Measurements from ENCODE around the gene GRIK4. TPM values are rescaled to one million over a fixed set of nuclear protein-coding genes. Genes with fewer than 3 reads are reported as not detected.
A peak's percentile ranks its signal among the peaks of the same experiment; 100 is the strongest.
"Not testable (repeated sequence)": the region's sequence is repeated elsewhere in the genome, so short reads cannot be mapped to it uniquely, and the experiment has no call there.

GRIK4 gene
- polyA plus RNA-seq, 1 donor from 2014 or later: 3.4 TPM

- Histone ChIP-seq H3K4me3 (ENCODE audit: low read length) (no peak overlapping the region), H3K9me2 (ENCODE audit: insufficient read depth, low read length) (no peaks in the 10 kb centered on the region), H3K27ac (ENCODE audit: low read length) (no peak overlapping the region), H3K9ac (ENCODE audit: low read length) (no peak overlapping the region), H3K9me3 (ENCODE audit: low read length) (no peaks in the 10 kb centered on the region), H3K27me3 (ENCODE audit: insufficient read depth, low read depth, low read length) (no peaks in the 10 kb centered on the region), H3K36me3 (ENCODE audit: insufficient read depth, low read length) (no peaks in the 10 kb centered on the region), H4K20me1 (ENCODE audit: insufficient read depth) (no peaks in the 10 kb centered on the region), H3F3A (ENCODE audit: insufficient read depth, low read length, poor library complexity, severe bottlenecking) (no peaks in the 10 kb centered on the region), H3K4me2 (ENCODE audit: low read length) (no peak overlapping the region), H2AFZ (ENCODE audit: low read depth, low read length) (no peak overlapping the region), H3K79me2 (replicated peaks; ENCODE audit: insufficient read depth, low read length) (no peaks in the 10 kb centered on the region)
- TF ChIP-seq REST (IDR thresholded peaks at IDR 0.05; ENCODE audit: borderline replicate concordance): no peak
- no peak for TF ChIP-seq EZH2 (IDR thresholded peaks at IDR 0.05; ENCODE audit: borderline replicate concordance, insufficient read depth, low read length, poor library complexity, severe bottlenecking)
- no peak for TF ChIP-seq EP300 (conservative IDR thresholded peaks at IDR 0.05; ENCODE audit: poor library complexity, severe bottlenecking)
- TF ChIP-seq SMC3 (conservative IDR thresholded peaks at IDR 0.05; ENCODE audit: poor library complexity): no peak
- TF ChIP-seq CTCF (IDR thresholded peaks at IDR 0.05; ENCODE audit: poor library complexity, severe bottlenecking): no peak
- TF ChIP-seq POLR2AphosphoS5 (IDR thresholded peaks at IDR 0.05): no peak
- TF ChIP-seq MXI1 (conservative IDR thresholded peaks at IDR 0.05; ENCODE audit: poor library complexity, severe bottlenecking): no peak
- TF ChIP-seq RAD21 (conservative IDR thresholded peaks at IDR 0.05): no peak
- no peak for TF ChIP-seq TAF1 (IDR thresholded peaks at IDR 0.05; ENCODE audit: low read depth)
Measured at GRCh38 chr11:120581313-120581712, 69.8 kb downstream of the GRIK4 start.

- H2AFZ ChIP-seq (ENCODE audit: low read depth, low read length); H3K4me2 ChIP-seq (ENCODE audit: low read length); H3K79me2 ChIP-seq (replicated peaks; ENCODE audit: insufficient read depth, low read length); H3K9me2 ChIP-seq (ENCODE audit: insufficient read depth, low read length); H3K9me3 ChIP-seq (ENCODE audit: low read length); H3K27ac ChIP-seq (ENCODE audit: low read length); H3F3A ChIP-seq (ENCODE audit: insufficient read depth, low read length, poor library complexity, severe bottlenecking); H3K36me3 ChIP-seq (ENCODE audit: insufficient read depth, low read length); H4K20me1 ChIP-seq (ENCODE audit: insufficient read depth); H3K9ac ChIP-seq (ENCODE audit: low read length); H3K27me3 ChIP-seq (ENCODE audit: insufficient read depth, low read depth, low read length); H3K4me3 ChIP-seq (ENCODE audit: low read length): not testable (repeated sequence)
Measured at GRCh38 chr11:120582535-120582934, 71.0 kb downstream of the GRIK4 start.

DNA sequence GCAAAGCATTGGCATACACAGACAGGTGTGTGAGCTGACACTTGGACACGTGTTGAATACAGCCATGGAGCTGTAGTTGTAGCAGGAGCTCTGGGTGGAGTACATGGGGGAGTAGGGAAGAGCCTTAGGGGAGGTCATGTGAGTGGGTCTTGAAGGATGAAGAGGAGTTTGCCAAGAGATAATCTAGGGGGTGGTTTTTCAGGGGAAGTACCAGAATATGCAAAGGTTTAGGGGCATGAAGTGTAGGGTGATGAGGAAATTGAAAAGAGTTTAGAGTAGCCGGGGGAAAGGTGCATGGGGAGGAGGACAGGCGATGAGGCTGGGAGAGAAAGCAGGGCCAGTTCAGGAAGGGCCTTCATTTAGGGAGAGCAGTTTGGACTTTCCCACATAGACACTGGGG is 74.5 kb downstream of the GRIK4 start:
- Histone ChIP-seq H2AFZ (ENCODE audit: low read depth, low read length) (no peak overlapping the region), H3K27ac (ENCODE audit: low read length) (peak overlapping the region; percentile 83), H3K4me3 (ENCODE audit: low read length) (no peak overlapping the region), H3K4me2 (ENCODE audit: low read length) (no peak overlapping the region), H4K20me1 (ENCODE audit: insufficient read depth) (no peaks in the 10 kb centered on the region), H3K9me3 (ENCODE audit: low read length) (no peaks in the 10 kb centered on the region), H3K27me3 (ENCODE audit: insufficient read depth, low read depth, low read length) (no peaks in the 10 kb centered on the region), H3F3A (ENCODE audit: insufficient read depth, low read length, poor library complexity, severe bottlenecking) (peaks cover 8% of the 10 kb centered on the region), H3K9me2 (ENCODE audit: insufficient read depth, low read length) (no peaks in the 10 kb centered on the region), H3K9ac (ENCODE audit: low read length) (peak overlapping the region; percentile 44), H3K79me2 (replicated peaks; ENCODE audit: insufficient read depth, low read length) (no peaks in the 10 kb centered on the region), H3K36me3 (ENCODE audit: insufficient read depth, low read length) (no peaks in the 10 kb centered on the region)
- TF ChIP-seq SMC3 (conservative IDR thresholded peaks at IDR 0.05; ENCODE audit: poor library complexity) (no peak), RAD21 (conservative IDR thresholded peaks at IDR 0.05) (no peak), EZH2 (IDR thresholded peaks at IDR 0.05; ENCODE audit: borderline replicate concordance, insufficient read depth, low read length, poor library complexity, severe bottlenecking) (no peak), CTCF (IDR thresholded peaks at IDR 0.05; ENCODE audit: poor library complexity, severe bottlenecking) (no peak), POLR2AphosphoS5 (IDR thresholded peaks at IDR 0.05) (no peak), EP300 (conservative IDR thresholded peaks at IDR 0.05; ENCODE audit: poor library complexity, severe bottlenecking) (no peak), MXI1 (conservative IDR thresholded peaks at IDR 0.05; ENCODE audit: poor library complexity, severe bottlenecking) (no peak), TAF1 (IDR thresholded peaks at IDR 0.05; ENCODE audit: low read depth) (no peak), REST (IDR thresholded peaks at IDR 0.05; ENCODE audit: borderline replicate concordance) (no peak)

Data from neural cell (in vitro differentiated cells).